WTC11 (cell line): ENCODE results near the gene ITPK1. TPM values are rescaled to one million over a fixed set of nuclear protein-coding genes. Genes with fewer than 3 reads are reported as not detected.

ENCODE experiments used
- ATAC-seq: fragments of 200-7000 bp; cut with Tn5 transposase; 2 replicates; pipeline ENCODE4 v1.10.0; 2021; ENCODE audit warnings: mild to moderate bottlenecking, moderate library complexity
- CTCF ChIA-PET: fragments of 300-600 bp; sonication (Branson Sonifier 250); formaldehyde crosslinking; loops from one replicate; lab custom pipeline; 2021; ENCODE audit warnings: antibody characterized with exemption; lab: Charles Lee
- POLR2A ChIA-PET: fragments of 350-600 bp; sonication (Branson Sonifier 250); formaldehyde crosslinking; loops from one replicate; lab custom pipeline; 2021; ENCODE audit warnings: antibody characterized with exemption; lab: Charles Lee
- DNase-seq: peaks from one replicate; pipeline ENCODE4 v3.0.0; 2021; ENCODE audit warnings: low spot score
- H3K27ac Mint-ChIP-seq: 2 replicates; pipeline ENCODE4 v1.8.0; 2021; ENCODE audit warnings: mixed read lengths
- H3K27me3 Mint-ChIP-seq: 2 replicates; pipeline ENCODE4 v1.8.0; 2021; ENCODE audit warnings: low read depth, mild to moderate bottlenecking, moderate library complexity, mixed read lengths
- H3K36me3 Mint-ChIP-seq: 2 replicates; pipeline ENCODE4 v1.8.0; 2021; ENCODE audit warnings: mixed read lengths
- H3K4me1 Mint-ChIP-seq: 2 replicates; pipeline ENCODE4 v1.8.0; 2022; ENCODE audit warnings: mixed read lengths
- H3K4me3 Mint-ChIP-seq: 2 replicates; pipeline ENCODE4 v1.8.0; 2021; ENCODE audit warnings: mild to moderate bottlenecking, moderate library complexity, mixed read lengths
- H3K9me3 Mint-ChIP-seq: 2 replicates; pipeline ENCODE4 v1.8.0; 2021; ENCODE audit warnings: mixed read lengths
- E2F5 ChIP-seq: sonication (generic); formaldehyde crosslinking; IDR thresholded peaks from 2 replicates; pipeline ENCODE4 v1.8.1; 2022; ENCODE audit warnings: mild to moderate bottlenecking, moderate library complexity, missing genetic modification reagents
- ESRRA ChIP-seq: sonication (generic); formaldehyde crosslinking; IDR thresholded peaks from 2 replicates; pipeline ENCODE4 v1.8.1; 2022; ENCODE audit warnings: mild to moderate bottlenecking, missing genetic modification reagents, borderline replicate concordance
- ETV6 ChIP-seq: sonication (generic); formaldehyde crosslinking; IDR thresholded peaks from 2 replicates; pipeline ENCODE4 v1.8.1; 2022; ENCODE audit warnings: mild to moderate bottlenecking, missing genetic modification reagents
- FOXP1 ChIP-seq: sonication (generic); formaldehyde crosslinking; IDR thresholded peaks from 2 replicates; pipeline ENCODE4 v1.8.0; 2022; ENCODE audit warnings: missing genetic modification reagents, mild to moderate bottlenecking, moderate library complexity, borderline replicate concordance
- GRHL2 ChIP-seq: fragments of 250-450 bp; sonication (Bioruptor Pico); IDR thresholded peaks from 2 replicates; pipeline ENCODE4 v1.8.0; 2022; ENCODE audit warnings: mild to moderate bottlenecking, moderate library complexity; ENCODE audit not compliant: insufficient replicate concordance, severe bottlenecking
- IRF1 ChIP-seq: sonication (generic); formaldehyde crosslinking; IDR thresholded peaks from 2 replicates; pipeline ENCODE4 v1.8.0; 2023; ENCODE audit warnings: missing genetic modification reagents
- IRF2 ChIP-seq: sonication (generic); formaldehyde crosslinking; IDR thresholded peaks from 2 replicates; pipeline ENCODE4 v1.8.0; 2022; ENCODE audit warnings: low read depth, missing genetic modification reagents, borderline replicate concordance
- KAT7 ChIP-seq: sonication (generic); formaldehyde crosslinking; IDR thresholded peaks from 2 replicates; pipeline ENCODE4 v1.8.1; 2023; ENCODE audit warnings: missing genetic modification reagents, mild to moderate bottlenecking, borderline replicate concordance
- NFE2L1 ChIP-seq: sonication (generic); formaldehyde crosslinking; IDR thresholded peaks from 2 replicates; pipeline ENCODE4 v1.8.1; 2023; ENCODE audit warnings: missing genetic modification reagents
- NR3C1 ChIP-seq: sonication (generic); formaldehyde crosslinking; conservative IDR thresholded peaks from 2 replicates; pipeline ENCODE4 v1.8.1; 2023; ENCODE audit warnings: low read depth, mild to moderate bottlenecking, missing genetic modification reagents
- PREB ChIP-seq: sonication (generic); formaldehyde crosslinking; IDR thresholded peaks from 2 replicates; pipeline ENCODE4 v1.8.1; 2022; ENCODE audit warnings: mild to moderate bottlenecking, missing genetic modification reagents, moderate library complexity, borderline replicate concordance
- SP1 ChIP-seq: sonication (generic); formaldehyde crosslinking; conservative IDR thresholded peaks from 2 replicates; pipeline ENCODE4 v1.8.1; 2022; ENCODE audit warnings: missing genetic modification reagents
- TEAD1 ChIP-seq: sonication (generic); formaldehyde crosslinking; IDR thresholded peaks from 2 replicates; pipeline ENCODE4 v1.8.0; 2022; ENCODE audit warnings: mild to moderate bottlenecking, missing genetic modification reagents
- USF2 ChIP-seq: sonication (generic); formaldehyde crosslinking; IDR thresholded peaks from 2 replicates; pipeline ENCODE4 v1.8.1; 2023; ENCODE audit warnings: mild to moderate bottlenecking, missing genetic modification reagents, moderate library complexity
- ZNF219 ChIP-seq: sonication (generic); formaldehyde crosslinking; IDR thresholded peaks from 2 replicates; pipeline ENCODE4 v1.8.0; 2023; ENCODE audit warnings: missing genetic modification reagents, mild to moderate bottlenecking, borderline replicate concordance
- ZNF263 ChIP-seq: sonication (generic); formaldehyde crosslinking; IDR thresholded peaks from 2 replicates; pipeline ENCODE4 v1.8.1; 2022; ENCODE audit warnings: low read depth, mild to moderate bottlenecking, moderate library complexity, missing genetic modification reagents
- total RNA-seq: library from RNA; stranded (reverse); gene quantifications from 3 replicates; pipeline ENCODE4 v1.2.3, GENCODE V29; 2021
- TF ChIP-seq, protein P1 (sequence below): sonication (generic); formaldehyde crosslinking; IDR thresholded peaks from 2 replicates; pipeline ENCODE4 v1.8.0; 2023; ENCODE audit warnings: mild to moderate bottlenecking, missing genetic modification reagents
- TF ChIP-seq, protein P2 (sequence below): sonication (generic); formaldehyde crosslinking; IDR thresholded peaks from 2 replicates; pipeline ENCODE4 v1.8.1; 2022; ENCODE audit warnings: missing genetic modification reagents, borderline replicate concordance
- TF ChIP-seq, protein P3 (sequence below): sonication (generic); formaldehyde crosslinking; IDR thresholded peaks from 2 replicates; pipeline ENCODE4 v1.8.0; 2022; ENCODE audit warnings: mild to moderate bottlenecking, missing genetic modification reagents
- TF ChIP-seq, protein P4 (sequence below): fragments of 250-450 bp; sonication (Bioruptor Pico); IDR thresholded peaks from 2 replicates; pipeline ENCODE4 v2.1.2; 2022; ENCODE audit warnings: mild to moderate bottlenecking, moderate library complexity
- TF ChIP-seq, protein P5 (sequence below): fragments of 250-450 bp; sonication (Bioruptor Pico); IDR thresholded peaks from 2 replicates; pipeline ENCODE4 v1.9.0; 2021; ENCODE audit warnings: mild to moderate bottlenecking

Gene ITPK1
- total RNA-seq, 1 experiment from 2014 or later = 144 TPM

DNA sequence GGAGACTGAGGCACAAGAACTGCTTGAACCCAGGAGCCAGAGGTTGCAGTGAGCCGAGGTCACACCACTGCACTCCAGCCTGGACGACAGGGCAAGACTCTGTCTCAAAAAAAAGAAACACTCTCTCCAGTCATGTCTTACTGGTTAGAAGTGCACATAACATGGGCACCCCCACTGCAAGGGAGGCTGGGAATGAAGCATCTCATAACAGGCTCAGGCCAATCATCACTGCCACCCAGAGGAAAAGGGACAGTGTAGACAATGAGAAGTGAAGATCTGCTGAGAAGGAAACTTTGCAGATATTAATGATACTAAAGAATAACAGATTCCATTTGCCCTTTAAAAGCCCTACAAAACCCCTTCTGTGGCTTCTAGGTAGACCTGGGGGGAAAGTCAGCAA lies 66.9 kb downstream of the ITPK1 start:
- DNase-seq (no peak), ATAC-seq (no peak)
- no peak for TF ChIP-seq NR3C1 (CRISPR knock-in tag)
- no peak for TF ChIP-seq IRF1
- TF ChIP-seq PREB = no peak
- TF ChIP-seq USF2 (CRISPR knock-in tag) = no peak
- no peak for TF ChIP-seq TEAD1
- no peak for TF ChIP-seq KAT7 (CRISPR knock-in tag)
- H3K27me3 Mint-ChIP-seq = no peaks in the 10 kb centered on the region
- ChIA-PET CTCF (no interaction called here), POLR2A (no interaction called here)
- H3K27ac Mint-ChIP-seq = peak overlapping the region; percentile 62; the same call in 1 of the 2 replicates
- no peak overlapping the region for H3K4me3 Mint-ChIP-seq
- peaks cover 12% of the 10 kb centered on the region; the same call in 1 of the 2 replicates for H3K36me3 Mint-ChIP-seq
- no peaks in the 10 kb centered on the region for H3K9me3 Mint-ChIP-seq
- H3K4me1 Mint-ChIP-seq = peaks cover 89% of the 10 kb centered on the region

DNA sequence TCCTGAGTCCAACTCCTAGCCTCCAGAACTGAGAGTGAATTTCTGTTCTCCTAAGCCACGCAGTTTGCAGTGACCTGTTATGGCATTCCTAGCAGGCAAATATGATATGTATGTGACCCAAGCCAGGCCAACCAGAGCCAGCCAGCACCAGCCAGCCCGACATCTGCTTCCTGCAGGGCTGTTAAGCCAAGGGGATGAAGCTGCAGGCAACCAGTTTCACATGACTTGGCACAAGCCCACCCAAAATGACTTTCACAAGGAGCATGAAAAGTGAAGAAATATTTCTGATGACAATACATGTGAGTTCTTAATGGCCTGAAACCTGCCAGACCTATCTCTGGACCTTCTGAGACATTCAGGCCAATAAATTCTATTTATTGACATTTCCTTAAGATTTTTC lies 68.1 kb downstream of the ITPK1 start:
- H3K36me3 Mint-ChIP-seq = peaks cover 12% of the 10 kb centered on the region; the same call in 1 of the 2 replicates
- peaks cover 93% of the 10 kb centered on the region for H3K4me1 Mint-ChIP-seq
- H3K4me3 Mint-ChIP-seq = no peak overlapping the region
- CTCF ChIA-PET = interaction anchor here (0.6 to 2.4 kb wide), 3 partner anchors 13 to 88 kb away, joined by 3 to 12 read pairs (median 3); no protein-coding TSS in a partner anchor
- H3K27me3 Mint-ChIP-seq = no peaks in the 10 kb centered on the region
- POLR2A ChIA-PET = no interaction called here
- H3K27ac Mint-ChIP-seq = no peak overlapping the region
- ATAC-seq (no peak), DNase-seq (no peak)
- no peaks in the 10 kb centered on the region for H3K9me3 Mint-ChIP-seq
- TF ChIP-seq, protein P1, sequence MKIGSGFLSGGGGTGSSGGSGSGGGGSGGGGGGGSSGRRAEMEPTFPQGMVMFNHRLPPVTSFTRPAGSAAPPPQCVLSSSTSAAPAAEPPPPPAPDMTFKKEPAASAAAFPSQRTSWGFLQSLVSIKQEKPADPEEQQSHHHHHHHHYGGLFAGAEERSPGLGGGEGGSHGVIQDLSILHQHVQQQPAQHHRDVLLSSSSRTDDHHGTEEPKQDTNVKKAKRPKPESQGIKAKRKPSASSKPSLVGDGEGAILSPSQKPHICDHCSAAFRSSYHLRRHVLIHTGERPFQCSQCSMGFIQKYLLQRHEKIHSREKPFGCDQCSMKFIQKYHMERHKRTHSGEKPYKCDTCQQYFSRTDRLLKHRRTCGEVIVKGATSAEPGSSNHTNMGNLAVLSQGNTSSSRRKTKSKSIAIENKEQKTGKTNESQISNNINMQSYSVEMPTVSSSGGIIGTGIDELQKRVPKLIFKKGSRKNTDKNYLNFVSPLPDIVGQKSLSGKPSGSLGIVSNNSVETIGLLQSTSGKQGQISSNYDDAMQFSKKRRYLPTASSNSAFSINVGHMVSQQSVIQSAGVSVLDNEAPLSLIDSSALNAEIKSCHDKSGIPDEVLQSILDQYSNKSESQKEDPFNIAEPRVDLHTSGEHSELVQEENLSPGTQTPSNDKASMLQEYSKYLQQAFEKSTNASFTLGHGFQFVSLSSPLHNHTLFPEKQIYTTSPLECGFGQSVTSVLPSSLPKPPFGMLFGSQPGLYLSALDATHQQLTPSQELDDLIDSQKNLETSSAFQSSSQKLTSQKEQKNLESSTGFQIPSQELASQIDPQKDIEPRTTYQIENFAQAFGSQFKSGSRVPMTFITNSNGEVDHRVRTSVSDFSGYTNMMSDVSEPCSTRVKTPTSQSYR (CRISPR knock-in tag) = no peak
- TF ChIP-seq, protein P2, sequence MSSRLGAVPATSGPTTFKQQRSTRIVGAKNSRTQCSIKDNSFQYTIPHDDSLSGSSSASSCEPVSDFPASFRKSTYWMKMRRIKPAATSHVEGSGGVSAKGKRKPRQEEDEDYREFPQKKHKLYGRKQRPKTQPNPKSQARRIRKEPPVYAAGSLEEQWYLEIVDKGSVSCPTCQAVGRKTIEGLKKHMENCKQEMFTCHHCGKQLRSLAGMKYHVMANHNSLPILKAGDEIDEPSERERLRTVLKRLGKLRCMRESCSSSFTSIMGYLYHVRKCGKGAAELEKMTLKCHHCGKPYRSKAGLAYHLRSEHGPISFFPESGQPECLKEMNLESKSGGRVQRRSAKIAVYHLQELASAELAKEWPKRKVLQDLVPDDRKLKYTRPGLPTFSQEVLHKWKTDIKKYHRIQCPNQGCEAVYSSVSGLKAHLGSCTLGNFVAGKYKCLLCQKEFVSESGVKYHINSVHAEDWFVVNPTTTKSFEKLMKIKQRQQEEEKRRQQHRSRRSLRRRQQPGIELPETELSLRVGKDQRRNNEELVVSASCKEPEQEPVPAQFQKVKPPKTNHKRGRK (CRISPR knock-in tag) = no peak
- TF ChIP-seq FOXP1 = no peak
- TF ChIP-seq PREB = no peak
- no peak for TF ChIP-seq IRF2 (CRISPR knock-in tag)
- no peak for TF ChIP-seq ZNF219 (CRISPR knock-in tag)
- no peak for TF ChIP-seq E2F5 (CRISPR knock-in tag)
- TF ChIP-seq, protein P3, sequence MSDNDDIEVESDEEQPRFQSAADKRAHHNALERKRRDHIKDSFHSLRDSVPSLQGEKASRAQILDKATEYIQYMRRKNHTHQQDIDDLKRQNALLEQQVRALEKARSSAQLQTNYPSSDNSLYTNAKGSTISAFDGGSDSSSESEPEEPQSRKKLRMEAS (CRISPR knock-in tag) = no peak
- no peak for TF ChIP-seq ETV6 (CRISPR knock-in tag)
- TF ChIP-seq, protein P4, sequence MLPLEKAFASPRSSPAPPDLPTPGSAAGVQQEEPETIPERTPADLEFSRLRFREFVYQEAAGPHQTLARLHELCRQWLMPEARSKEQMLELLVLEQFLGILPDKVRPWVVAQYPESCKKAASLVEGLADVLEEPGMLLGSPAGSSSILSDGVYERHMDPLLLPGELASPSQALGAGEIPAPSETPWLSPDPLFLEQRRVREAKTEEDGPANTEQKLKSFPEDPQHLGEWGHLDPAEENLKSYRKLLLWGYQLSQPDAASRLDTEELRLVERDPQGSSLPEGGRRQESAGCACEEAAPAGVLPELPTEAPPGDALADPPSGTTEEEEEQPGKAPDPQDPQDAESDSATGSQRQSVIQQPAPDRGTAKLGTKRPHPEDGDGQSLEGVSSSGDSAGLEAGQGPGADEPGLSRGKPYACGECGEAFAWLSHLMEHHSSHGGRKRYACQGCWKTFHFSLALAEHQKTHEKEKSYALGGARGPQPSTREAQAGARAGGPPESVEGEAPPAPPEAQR (CRISPR knock-in tag) = no peak
- no peak for TF ChIP-seq SP1 (CRISPR knock-in tag)
- no peak for TF ChIP-seq NFE2L1 (CRISPR knock-in tag)
- TF ChIP-seq, protein P5, sequence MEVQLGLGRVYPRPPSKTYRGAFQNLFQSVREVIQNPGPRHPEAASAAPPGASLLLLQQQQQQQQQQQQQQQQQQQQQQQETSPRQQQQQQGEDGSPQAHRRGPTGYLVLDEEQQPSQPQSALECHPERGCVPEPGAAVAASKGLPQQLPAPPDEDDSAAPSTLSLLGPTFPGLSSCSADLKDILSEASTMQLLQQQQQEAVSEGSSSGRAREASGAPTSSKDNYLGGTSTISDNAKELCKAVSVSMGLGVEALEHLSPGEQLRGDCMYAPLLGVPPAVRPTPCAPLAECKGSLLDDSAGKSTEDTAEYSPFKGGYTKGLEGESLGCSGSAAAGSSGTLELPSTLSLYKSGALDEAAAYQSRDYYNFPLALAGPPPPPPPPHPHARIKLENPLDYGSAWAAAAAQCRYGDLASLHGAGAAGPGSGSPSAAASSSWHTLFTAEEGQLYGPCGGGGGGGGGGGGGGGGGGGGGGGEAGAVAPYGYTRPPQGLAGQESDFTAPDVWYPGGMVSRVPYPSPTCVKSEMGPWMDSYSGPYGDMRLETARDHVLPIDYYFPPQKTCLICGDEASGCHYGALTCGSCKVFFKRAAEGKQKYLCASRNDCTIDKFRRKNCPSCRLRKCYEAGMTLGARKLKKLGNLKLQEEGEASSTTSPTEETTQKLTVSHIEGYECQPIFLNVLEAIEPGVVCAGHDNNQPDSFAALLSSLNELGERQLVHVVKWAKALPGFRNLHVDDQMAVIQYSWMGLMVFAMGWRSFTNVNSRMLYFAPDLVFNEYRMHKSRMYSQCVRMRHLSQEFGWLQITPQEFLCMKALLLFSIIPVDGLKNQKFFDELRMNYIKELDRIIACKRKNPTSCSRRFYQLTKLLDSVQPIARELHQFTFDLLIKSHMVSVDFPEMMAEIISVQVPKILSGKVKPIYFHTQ (CRISPR knock-in tag) = no peak
- TF ChIP-seq ZNF263 (CRISPR knock-in tag) = no peak
- no peak for TF ChIP-seq ESRRA (CRISPR knock-in tag)
- TF ChIP-seq GRHL2 (CRISPR knock-in tag) = no peak
